Neural progenitor cell (in vitro differentiated cells): Measurements from ENCODE around the gene PLEKHM1.
"Not testable (repeated sequence)": the region's sequence is repeated elsewhere in the genome, so short reads cannot be mapped to it uniquely, and the experiment has no call there.

Experiments
- CTCF ChIP-seq: fragments of 200-600 bp; sonication (generic); IDR thresholded peaks from 2 replicates; pipeline ENCODE4 v1.5.1; 2017; ENCODE audit warnings: antibody characterized with exemption, mild to moderate bottlenecking
- EZH2 ChIP-seq: fragments of 200-600 bp; sonication (generic); IDR thresholded peaks from 2 replicates; pipeline ENCODE4 v1.6.1; 2017; ENCODE audit warnings: antibody characterized with exemption, mild to moderate bottlenecking, moderate library complexity
- EZH2phosphoT487 ChIP-seq: fragments of 200-600 bp; sonication (generic); IDR thresholded peaks from 2 replicates; pipeline ENCODE4 v1.6.1; 2017; ENCODE audit warnings: antibody characterized with exemption

- not testable (repeated sequence) for TF ChIP-seq CTCF, EZH2phosphoT487, EZH2
Observed at GRCh38 chr17:45482317-45482716, 8.2 kb downstream of the PLEKHM1 start.
